CD4-positive, CD25-positive, alpha-beta regulatory T cell (primary cell): ENCODE results near the gene URB2. TPM values are rescaled to one million over a fixed set of nuclear protein-coding genes. Genes with fewer than 3 reads are reported as not detected.

ENCODE experiments used
- ATAC-seq, 2 donors: fragments of 150-1000 bp; cut with Tn5 transposase; one replicate each; pipeline ENCODE4 v1.10.0; 2021; ENCODE audit warnings: low read depth in 2 of 2, moderate number of reproducible peaks in 2 of 2, moderate library complexity in 1 of 2
- DNase-seq, 3 donors: peaks; one replicate each; pipeline versions ENCODE4 v3.0.0 to v3.0.0-alpha.2; 2012 to 2022; ENCODE audit warnings: mixed read lengths in 1 of 3
- H3K27ac ChIP-seq: one replicate; pipeline ENCODE4 v1.7.0; 2013; ENCODE audit warnings: mild to moderate bottlenecking, low read length; ENCODE audit not compliant: insufficient read depth, poor library complexity, severe bottlenecking
- H3K27me3 ChIP-seq: one replicate; pipeline ENCODE4 v1.7.0; 2013; ENCODE audit warnings: low read length; ENCODE audit not compliant: control insufficient read depth, insufficient read depth
- H3K36me3 ChIP-seq: one replicate; pipeline ENCODE4 v1.7.0; 2013; ENCODE audit warnings: mild to moderate bottlenecking, low read length, moderate library complexity; ENCODE audit not compliant: control insufficient read depth, insufficient read depth
- H3K4me1 ChIP-seq: 2 replicates; pipeline ENCODE4 v1.7.0; 2013; ENCODE audit warnings: mild to moderate bottlenecking, low read length; ENCODE audit not compliant: insufficient read depth, control insufficient read depth, poor library complexity, severe bottlenecking
- H3K4me3 ChIP-seq: one replicate; pipeline ENCODE4 v1.7.0; 2013; ENCODE audit warnings: low read depth, mild to moderate bottlenecking, low read length, moderate library complexity
- H3K9me3 ChIP-seq, 2 experiments: 1 replicate in 1 of 2; 2 replicates in 1 of 2; pipeline ENCODE4 v1.7.0; 2013; ENCODE audit warnings: low read length in 2 of 2, mild to moderate bottlenecking in 1 of 2, moderate library complexity in 1 of 2; ENCODE audit not compliant: control insufficient read depth in 2 of 2
- H3K27ac Mint-ChIP-seq, 3 donors: one replicate each; pipeline ENCODE4 v1.8.0; 2020 to 2022; ENCODE audit warnings: mild to moderate bottlenecking in 3 of 3, mixed read lengths in 3 of 3, moderate library complexity in 2 of 3
- H3K27me3 Mint-ChIP-seq: one replicate; pipeline ENCODE4 v1.8.0; 2022; ENCODE audit warnings: mild to moderate bottlenecking, mixed read lengths
- H3K36me3 Mint-ChIP-seq: one replicate; pipeline ENCODE4 v1.8.0; 2020; ENCODE audit warnings: mixed read lengths
- H3K4me1 Mint-ChIP-seq, 4 donors: one replicate each; pipeline ENCODE4 v1.8.0; 2020 to 2022; ENCODE audit warnings: mixed read lengths in 4 of 4, mild to moderate bottlenecking in 1 of 4
- H3K4me3 Mint-ChIP-seq, 4 donors: one replicate each; pipeline ENCODE4 v1.8.0; 2020 to 2022; ENCODE audit warnings: mild to moderate bottlenecking in 4 of 4, mixed read lengths in 4 of 4, moderate library complexity in 3 of 4
- H3K9me3 Mint-ChIP-seq, 7 donors: one replicate each; pipeline ENCODE4 v1.8.0; 2020 to 2022; ENCODE audit warnings: mixed read lengths in 7 of 7, mild to moderate bottlenecking in 3 of 7, moderate library complexity in 2 of 7
- polyA plus RNA-seq, 4 donors: library from polyadenylated mRNA; unstranded; fragments of 300-500 nt; fragmentation: Illumina TruSeq; gene quantifications; one replicate each; pipeline ENCODE4 v1.2.3, GENCODE V29; 2021
- total RNA-seq: library from RNA; stranded (reverse); gene quantifications from one replicate; pipeline ENCODE4 v1.2.3, GENCODE V29; 2022

The URB2 gene
- total and polyA plus RNA-seq, 5 donors from 2014 or later, result 2.9 to 10.4 (median 6.5) TPM

DNA sequence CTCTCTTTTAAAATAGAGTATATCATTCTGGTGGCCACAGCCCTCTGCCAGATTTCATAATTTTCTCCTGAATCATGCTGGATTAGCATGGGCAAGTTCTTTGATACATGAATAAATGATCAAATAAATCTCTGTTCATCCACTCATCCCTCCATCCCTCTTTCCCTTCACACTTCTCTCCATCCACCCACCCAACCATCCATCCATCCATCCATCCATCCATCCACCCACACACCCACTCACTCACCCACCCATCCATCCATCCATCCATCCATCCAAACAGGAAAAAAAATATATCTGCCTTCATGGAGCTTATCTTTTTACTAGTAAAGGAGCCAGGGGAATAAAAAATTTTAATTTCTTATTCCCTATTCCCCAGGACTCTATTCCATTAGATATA lies 49.3 kb downstream of the URB2 start:
- DNase-seq, result no peak
- no peak overlapping the region for H3K4me3 ChIP-seq
- H3K9me3 Mint-ChIP-seq, result peaks cover 0 to 3% (median 0%) of the 10 kb centered on the region in 7 donors
- no peak overlapping the region for H3K4me3 Mint-ChIP-seq
- H3K36me3 Mint-ChIP-seq, result no peaks in the 10 kb centered on the region
- no peak overlapping the region for H3K27ac Mint-ChIP-seq
- peaks cover 0 to 5% (median 0%) of the 10 kb centered on the region in 4 donors for H3K4me1 Mint-ChIP-seq
- H3K36me3 ChIP-seq, result no peaks in the 10 kb centered on the region
- H3K27ac ChIP-seq, result no peak overlapping the region
- H3K4me1 ChIP-seq, result no peaks in the 10 kb centered on the region
- H3K9me3 ChIP-seq, result no peaks in the 10 kb centered on the region
- no peaks in the 10 kb centered on the region for H3K27me3 ChIP-seq
- ATAC-seq, result no peak
- no peaks in the 10 kb centered on the region for H3K27me3 Mint-ChIP-seq

DNA sequence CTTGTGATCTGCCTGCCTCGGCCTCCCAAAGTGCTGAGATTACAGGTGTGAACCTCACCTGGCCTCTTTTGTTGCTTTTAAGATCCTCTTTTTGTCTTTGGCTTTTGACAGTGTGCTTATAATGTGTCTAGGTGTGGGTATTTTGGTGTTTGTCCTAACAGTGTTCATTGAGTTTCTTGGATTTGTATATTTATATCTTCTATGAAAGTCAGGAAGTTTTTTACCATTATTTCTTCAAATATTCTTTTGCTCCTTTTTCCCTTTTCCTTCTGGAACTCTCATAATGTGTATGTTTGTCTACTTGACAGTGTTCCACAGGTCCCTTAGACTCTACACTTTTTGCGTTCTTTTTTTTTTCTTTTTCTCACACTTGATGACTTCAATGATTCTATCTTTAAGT lies 59.1 kb downstream of the URB2 start:
- Histone ChIP-seq H3K27me3 (peaks cover 3% of the 10 kb centered on the region), H3K27ac (no peak overlapping the region), H3K36me3 (no peaks in the 10 kb centered on the region), H3K4me1 (no peaks in the 10 kb centered on the region), H3K4me3 (no peak overlapping the region), H3K9me3 (peaks cover 0 to 6% of the 10 kb centered on the region in 2 experiments)
- DNase-seq, result no peak
- Mint-ChIP-seq H3K27me3 (peaks cover 24% of the 10 kb centered on the region), H3K4me1 (no peaks in the 10 kb centered on the region), H3K4me3 (no peak overlapping the region), H3K36me3 (peaks cover 4% of the 10 kb centered on the region), H3K27ac (peak overlapping the region in 1 of 3 donors; percentile 68), H3K9me3 (peaks cover 0 to 15% (median 5%) of the 10 kb centered on the region in 7 donors)
- ATAC-seq, result no peak

DNA sequence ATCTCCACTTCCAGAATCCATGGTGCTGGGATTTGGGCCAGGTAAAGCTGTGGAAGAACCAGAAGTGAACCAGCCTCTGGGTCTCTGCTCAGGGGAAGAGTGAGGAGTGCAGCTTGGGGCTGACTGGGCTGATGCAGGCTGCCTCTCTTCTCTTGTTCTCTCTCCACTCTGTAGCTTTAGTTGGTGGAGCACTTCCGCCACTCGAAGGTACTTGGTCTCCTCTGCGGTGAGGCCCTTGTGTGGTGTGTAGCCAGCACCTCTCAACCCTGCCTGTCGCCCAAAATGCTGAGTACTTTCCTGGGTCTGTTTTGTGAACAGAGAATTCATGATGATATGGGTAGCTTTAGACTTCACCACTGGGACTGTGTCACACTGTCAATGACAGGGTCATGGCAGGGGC lies 63.2 kb downstream of the URB2 start:
- DNase-seq (no peak), ATAC-seq (no peak)
- H3K9me3 ChIP-seq, result peaks cover 0 to 6% of the 10 kb centered on the region in 2 experiments
- Mint-ChIP-seq H3K36me3 (peaks cover 4% of the 10 kb centered on the region), H3K4me3 (no peak overlapping the region), H3K27me3 (peaks cover 20% of the 10 kb centered on the region), H3K4me1 (no peaks in the 10 kb centered on the region), H3K9me3 (peaks cover 0 to 15% (median 5%) of the 10 kb centered on the region in 7 donors), H3K27ac (no peak overlapping the region)
- no peaks in the 10 kb centered on the region for H3K4me1 ChIP-seq
- H3K27me3 ChIP-seq, result peaks cover 5% of the 10 kb centered on the region
- no peak overlapping the region for H3K4me3 ChIP-seq
- no peak overlapping the region for H3K27ac ChIP-seq
- H3K36me3 ChIP-seq, result no peaks in the 10 kb centered on the region

DNA sequence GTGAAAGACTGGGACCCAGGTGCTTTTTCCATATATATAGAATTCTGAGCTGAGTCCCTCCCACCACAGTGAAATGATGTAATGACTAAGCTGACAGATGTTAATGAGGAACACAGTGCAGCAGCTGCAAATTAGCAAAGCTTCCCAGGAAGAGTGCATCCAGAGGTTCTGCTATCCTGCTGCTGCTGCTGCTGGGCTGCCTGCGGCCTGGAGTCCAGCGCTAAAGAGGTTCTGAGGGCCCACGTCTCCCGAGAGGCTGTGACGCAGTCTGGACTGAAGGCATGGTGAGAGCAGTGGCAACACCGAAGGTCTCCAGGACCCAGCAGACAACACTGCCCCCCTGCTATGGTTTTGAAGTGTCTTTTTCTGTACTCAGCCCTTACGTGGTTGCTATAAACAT lies 63.9 kb downstream of the URB2 start:
- Mint-ChIP-seq H3K27ac (no peak overlapping the region), H3K36me3 (peaks cover 4% of the 10 kb centered on the region), H3K4me3 (no peak overlapping the region), H3K27me3 (peaks cover 23% of the 10 kb centered on the region), H3K9me3 (peaks cover 0 to 15% (median 5%) of the 10 kb centered on the region in 7 donors), H3K4me1 (peaks cover 0 to under 1% (median 0%) of the 10 kb centered on the region in 4 donors)
- H3K36me3 ChIP-seq, result no peaks in the 10 kb centered on the region
- no peak overlapping the region for H3K27ac ChIP-seq
- H3K9me3 ChIP-seq, result peaks cover 0 to 3% of the 10 kb centered on the region in 2 experiments
- H3K27me3 ChIP-seq, result peaks cover 5% of the 10 kb centered on the region
- DNase-seq, result no peak
- H3K4me3 ChIP-seq, result no peak overlapping the region
- no peak for ATAC-seq
- no peaks in the 10 kb centered on the region for H3K4me1 ChIP-seq

DNA sequence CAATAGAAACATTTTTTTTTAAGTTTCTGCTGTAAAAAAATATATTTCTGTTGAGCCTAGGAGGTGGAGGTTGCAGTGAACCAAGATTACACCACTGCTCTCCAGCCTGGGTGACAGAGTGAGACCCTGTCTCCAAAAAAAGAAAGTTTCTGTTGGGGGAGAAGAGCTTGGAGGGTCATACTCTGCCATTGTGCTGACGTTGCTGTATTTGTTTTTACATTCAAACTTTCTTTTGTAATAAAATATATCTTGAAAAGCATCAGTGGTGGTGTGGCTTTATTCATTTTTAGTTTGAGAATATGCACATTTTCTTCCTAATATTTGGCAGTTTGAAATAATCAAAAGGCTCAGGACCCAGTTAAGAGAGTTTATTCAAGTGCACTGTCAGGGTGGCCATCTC lies 64.6 kb downstream of the URB2 start:
- DNase-seq, result no peak
- Mint-ChIP-seq H3K4me3 (no peak overlapping the region), H3K27me3 (peaks cover 16% of the 10 kb centered on the region), H3K4me1 (peaks cover 0 to 2% (median 0%) of the 10 kb centered on the region in 4 donors), H3K36me3 (peaks cover 2% of the 10 kb centered on the region), H3K27ac (no peak overlapping the region), H3K9me3 (peaks cover 0 to 9% (median 2%) of the 10 kb centered on the region in 7 donors)
- ATAC-seq, result no peak
- no peak overlapping the region for H3K4me3 ChIP-seq
- H3K36me3 ChIP-seq, result no peaks in the 10 kb centered on the region
- no peaks in the 10 kb centered on the region for H3K9me3 ChIP-seq
- peaks cover 5% of the 10 kb centered on the region for H3K27me3 ChIP-seq
- H3K4me1 ChIP-seq, result no peaks in the 10 kb centered on the region
- H3K27ac ChIP-seq, result no peak overlapping the region

DNA sequence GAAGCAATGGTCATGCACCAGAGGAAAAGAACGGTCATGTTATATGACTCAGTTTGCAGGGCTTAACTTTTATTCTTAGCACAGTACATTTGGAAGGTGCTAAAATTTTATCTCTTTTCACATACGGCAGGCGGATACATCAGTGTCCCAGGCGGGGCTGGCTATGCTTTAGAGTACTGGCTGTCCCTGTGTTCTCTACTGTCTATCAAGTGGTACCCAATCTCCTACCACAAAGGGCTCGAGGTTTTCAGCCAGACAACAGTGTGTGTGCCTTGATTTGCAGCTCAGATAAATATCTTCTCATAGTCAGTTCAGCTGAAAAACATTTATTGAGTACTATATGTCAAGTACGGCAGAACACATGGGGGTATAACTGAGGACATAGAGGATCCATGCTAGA lies 65.3 kb downstream of the URB2 start:
- no peak for ATAC-seq
- H3K9me3 ChIP-seq, result no peaks in the 10 kb centered on the region
- H3K4me3 ChIP-seq, result no peak overlapping the region
- H3K36me3 ChIP-seq, result no peaks in the 10 kb centered on the region
- H3K27ac ChIP-seq, result no peak overlapping the region
- peak overlapping the region in 1 of 3 donors; percentile 10 for H3K27ac Mint-ChIP-seq
- H3K4me1 ChIP-seq, result no peaks in the 10 kb centered on the region
- DNase-seq, result no peak
- H3K4me1 Mint-ChIP-seq, result peaks cover 0 to 2% (median 0%) of the 10 kb centered on the region in 4 donors
- no peak overlapping the region for H3K4me3 Mint-ChIP-seq
- no peaks in the 10 kb centered on the region for H3K36me3 Mint-ChIP-seq
- H3K27me3 ChIP-seq, result peaks cover 4% of the 10 kb centered on the region
- H3K9me3 Mint-ChIP-seq, result peaks cover 0 to 3% (median 0%) of the 10 kb centered on the region in 7 donors
- peaks cover 14% of the 10 kb centered on the region for H3K27me3 Mint-ChIP-seq

DNA sequence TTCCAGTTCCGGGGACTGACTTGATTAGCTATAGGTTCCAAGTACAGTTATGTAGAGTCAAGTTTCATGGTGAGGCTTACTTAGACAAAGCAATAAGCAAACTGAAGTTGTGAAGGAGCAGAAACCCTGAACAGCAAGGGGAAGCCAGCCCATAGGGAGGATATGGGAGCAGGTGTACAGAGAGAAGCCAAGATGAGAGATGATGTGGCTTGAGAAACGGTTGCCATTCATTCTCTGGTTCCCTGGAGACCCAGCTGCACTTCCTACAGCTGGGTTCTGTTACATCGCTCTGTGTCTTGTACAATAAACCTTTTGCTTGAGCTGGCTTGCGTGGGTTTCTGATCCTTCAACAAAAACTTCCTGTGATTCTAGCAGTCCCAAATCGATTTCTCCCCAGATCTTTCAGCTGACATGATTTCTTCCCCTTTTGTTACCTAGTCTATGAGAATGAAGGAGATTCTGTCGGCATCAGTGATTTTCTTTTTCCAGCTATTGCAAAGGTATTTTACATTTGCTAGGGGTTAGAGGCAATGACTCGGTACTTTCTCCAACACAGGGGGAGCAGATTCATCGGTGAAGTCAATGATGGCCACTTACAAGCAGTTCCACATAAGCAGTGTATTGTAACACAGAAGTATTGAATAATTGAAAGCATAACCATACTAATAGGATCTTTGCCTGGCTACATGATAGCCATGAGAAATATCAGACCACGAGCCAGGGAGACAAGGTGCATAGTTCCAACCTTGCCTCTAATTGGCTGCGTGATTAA lies 67.3 kb downstream of the URB2 start:
- DNase-seq (no peak), ATAC-seq (no peak)
- no peak overlapping the region for H3K27ac ChIP-seq
- H3K27ac Mint-ChIP-seq, result no peak overlapping the region
- no peaks in the 10 kb centered on the region for H3K9me3 Mint-ChIP-seq
- peaks cover 2% of the 10 kb centered on the region for H3K27me3 ChIP-seq
- peaks cover 9% of the 10 kb centered on the region for H3K27me3 Mint-ChIP-seq
- H3K36me3 ChIP-seq, result no peaks in the 10 kb centered on the region
- H3K4me3 ChIP-seq, result no peak overlapping the region
- no peaks in the 10 kb centered on the region for H3K9me3 ChIP-seq
- no peaks in the 10 kb centered on the region for H3K4me1 ChIP-seq
- no peaks in the 10 kb centered on the region for H3K36me3 Mint-ChIP-seq
- no peak overlapping the region for H3K4me3 Mint-ChIP-seq
- H3K4me1 Mint-ChIP-seq, result peaks cover 0 to 2% (median 0%) of the 10 kb centered on the region in 4 donors
